T-helper 2 cell treated with Interferon-gamma antibody and Interleukin-4, amounts not matched to agents 100 ng/mL and 5 ng/mL, for 36 hours (primary cell): ENCODE measurements around the gene AGBL5. TPM values are rescaled to one million over a fixed set of nuclear protein-coding genes. Genes with fewer than 3 reads are reported as not detected.

Source experiments
- intact Hi-C: fragments of 100-400 bp; cut with micrococcal nuclease; formaldehyde crosslinking; loops from one replicate; pipeline ENCODE4 v1.15.1; 2023
- total RNA-seq: library from RNA; stranded (reverse); gene quantifications from 2 replicates; pipeline ENCODE4 v1.2.3, GENCODE V29; 2022

AGBL5 gene
- total RNA-seq, 1 donor from 2014 or later: 13.6 TPM

DNA sequence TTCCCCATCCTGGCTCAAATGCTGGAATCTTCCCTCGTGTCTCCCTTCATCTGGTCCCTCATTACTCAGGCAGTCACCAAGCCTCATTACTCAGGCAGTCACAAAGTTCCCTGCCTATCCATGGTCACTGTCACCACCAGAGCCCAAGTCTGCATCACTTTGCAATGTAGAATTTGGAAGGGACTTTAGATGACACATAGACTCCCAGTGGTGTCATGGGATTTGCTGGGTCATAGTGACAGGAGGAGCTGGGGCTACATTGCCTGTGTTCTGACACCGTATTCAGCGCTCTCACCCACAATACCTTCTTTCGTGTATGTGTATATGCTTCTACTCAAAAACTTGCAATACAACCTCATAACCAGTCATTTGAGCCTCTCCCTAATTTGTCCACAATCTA is 24.9 kb downstream of the AGBL5 start:
- intact Hi-C loops: no loop called here

DNA sequence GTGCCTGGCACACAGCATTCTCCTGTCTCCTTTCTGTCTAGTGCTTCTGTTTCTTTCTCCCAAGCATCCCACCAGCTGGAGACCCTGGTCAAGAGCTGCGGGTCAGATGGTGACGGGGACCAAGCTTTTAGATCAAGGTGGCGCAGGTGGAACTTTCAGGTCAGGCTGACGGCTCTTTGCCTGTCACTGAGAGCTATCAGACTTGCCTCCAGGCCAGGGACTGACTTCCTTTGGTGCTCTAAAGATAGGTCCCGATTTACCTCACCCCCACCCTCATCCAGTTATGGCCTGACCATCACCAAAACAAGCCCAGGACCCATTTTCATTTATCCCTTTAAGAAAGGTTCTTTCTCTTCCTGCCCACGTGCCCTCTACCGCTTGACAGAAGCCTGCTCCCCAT is 25.8 kb downstream of the AGBL5 start:
- intact Hi-C loops: no loop called here

DNA sequence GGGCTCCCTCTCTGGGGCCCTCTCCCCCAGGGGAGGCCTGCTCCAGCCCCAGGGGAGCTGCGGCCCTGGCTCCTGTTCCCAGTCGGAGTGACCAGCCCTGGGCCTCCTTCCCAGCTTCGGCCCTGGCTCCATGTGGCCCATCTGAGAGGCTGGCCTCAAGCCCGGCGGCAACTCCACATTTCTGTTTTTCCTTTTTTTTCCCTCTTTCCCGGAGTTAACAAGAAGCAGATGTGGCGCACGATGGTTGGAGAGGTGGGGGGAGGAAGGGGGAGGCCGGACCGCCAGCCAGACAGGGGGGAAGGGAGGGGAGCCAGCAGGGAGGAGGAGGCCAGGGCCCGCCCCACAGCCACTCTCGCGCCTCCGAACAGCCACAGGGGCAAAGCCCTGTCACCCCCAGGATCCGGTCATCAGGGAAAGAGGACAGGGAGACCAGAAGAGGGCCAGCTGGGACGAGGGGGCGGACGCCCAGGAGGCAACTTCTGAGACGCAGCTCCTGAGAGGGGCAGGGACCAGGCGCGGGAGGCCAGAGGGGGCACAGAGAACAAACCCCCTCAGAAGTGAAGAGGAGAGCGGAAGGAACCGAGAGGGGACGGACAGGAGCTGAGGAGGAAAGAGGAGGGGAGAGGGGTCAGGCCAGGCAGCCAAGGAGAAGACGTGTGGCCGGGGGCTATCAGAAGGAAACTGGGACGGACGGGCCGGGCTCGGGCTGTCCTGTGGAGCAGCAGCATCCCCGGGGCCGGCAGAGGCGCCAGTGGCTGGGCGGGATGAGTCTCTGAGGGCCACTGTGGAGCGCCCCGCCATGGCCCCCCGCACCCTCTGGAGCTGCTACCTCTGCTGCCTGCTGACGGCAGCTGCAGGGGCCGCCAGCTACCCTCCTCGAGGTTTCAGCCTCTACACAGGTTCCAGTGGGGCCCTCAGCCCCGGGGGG is 27.1 kb downstream of the AGBL5 start, which contains the start of gene EMILIN1:
Gene EMILIN1 (plus strand): TSS at position 349 of the 928 bp plus-strand sequence. CDS start 451 bp downstream, at position 800.
- intact Hi-C loops: no loop called here

DNA sequence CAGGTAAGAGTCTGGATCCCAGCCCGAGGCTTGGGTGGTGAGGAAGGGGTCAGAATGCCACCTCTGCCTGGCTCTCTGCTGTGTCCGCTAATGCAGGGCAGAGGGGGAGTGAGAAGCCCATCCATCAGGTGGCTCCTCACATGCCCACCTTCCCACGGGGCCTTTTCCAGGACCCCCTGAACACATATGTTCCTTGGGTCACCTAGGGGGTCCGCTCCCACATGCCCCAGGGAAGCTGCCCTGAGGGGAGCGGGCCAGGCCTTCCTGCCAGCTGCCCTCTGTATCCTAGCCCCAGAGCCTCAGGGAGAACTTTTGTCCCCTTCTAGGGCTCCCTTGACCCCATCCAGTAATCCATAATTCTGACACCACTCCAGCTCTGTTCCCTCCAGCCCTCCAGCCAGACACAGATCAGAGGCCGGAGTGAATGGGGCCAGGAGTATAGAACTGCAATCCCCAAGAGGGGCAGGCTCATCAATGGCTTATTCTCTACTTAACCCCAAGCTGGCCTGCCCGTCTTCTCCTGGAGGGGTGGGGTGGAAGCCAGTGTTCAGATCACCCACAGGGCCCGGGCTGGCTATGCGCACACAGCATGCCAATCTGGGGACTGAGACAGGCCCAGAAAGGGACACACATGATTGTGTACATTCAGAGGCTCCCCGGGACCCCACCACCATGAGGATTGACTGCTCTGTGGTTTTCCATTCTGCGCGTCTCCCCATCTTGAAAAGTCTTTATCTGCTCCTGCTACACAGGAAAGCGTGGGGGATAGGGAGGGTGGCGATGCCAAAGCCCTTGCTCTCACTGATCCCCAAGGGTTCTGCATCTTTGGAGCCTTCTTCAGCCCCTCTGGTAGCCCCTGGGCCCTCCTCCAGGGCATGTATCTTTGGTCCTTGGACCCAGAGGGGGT is 28.0 kb downstream of the AGBL5 start:
- intact Hi-C loops: loop anchor here (2.0 kb wide), 1 partner anchor 55 kb away; the partner anchor contains the start of gene PREB

DNA sequence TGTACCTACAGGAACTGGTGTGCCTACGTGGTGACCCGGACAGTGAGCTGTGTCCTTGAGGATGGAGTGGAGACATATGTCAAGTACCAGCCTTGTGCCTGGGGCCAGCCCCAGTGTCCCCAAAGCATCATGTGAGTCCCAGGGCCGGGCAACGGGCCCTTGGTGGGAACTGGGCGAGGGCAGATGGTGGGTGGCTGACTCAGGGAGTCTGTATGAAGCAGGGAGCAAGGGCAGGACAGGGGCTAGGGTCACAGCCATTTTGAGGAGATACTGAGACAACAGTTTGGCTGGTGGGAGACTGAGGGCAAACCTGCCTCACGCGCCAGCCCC is 28.6 kb downstream of the AGBL5 start:
- intact Hi-C loops: loop anchor here (2.0 kb wide), 1 partner anchor 55 kb away; the partner anchor contains the start of gene PREB

DNA sequence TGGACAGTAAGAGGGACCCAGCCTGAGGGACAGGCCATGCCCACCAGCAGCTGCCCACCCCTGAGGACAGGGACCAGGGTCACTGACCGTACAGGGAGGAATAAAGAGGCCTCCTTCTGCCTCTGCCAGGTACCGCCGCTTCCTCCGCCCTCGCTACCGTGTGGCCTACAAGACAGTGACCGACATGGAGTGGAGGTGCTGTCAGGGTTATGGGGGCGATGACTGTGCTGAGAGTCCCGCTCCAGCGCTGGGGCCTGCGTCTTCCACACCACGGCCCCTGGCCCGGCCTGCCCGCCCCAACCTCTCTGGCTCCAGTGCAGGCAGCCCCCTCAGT is 29.1 kb downstream of the AGBL5 start:
- intact Hi-C loops: loop anchor here (2.0 kb wide), 1 partner anchor 54 kb away; the partner anchor contains the start of gene PREB

DNA sequence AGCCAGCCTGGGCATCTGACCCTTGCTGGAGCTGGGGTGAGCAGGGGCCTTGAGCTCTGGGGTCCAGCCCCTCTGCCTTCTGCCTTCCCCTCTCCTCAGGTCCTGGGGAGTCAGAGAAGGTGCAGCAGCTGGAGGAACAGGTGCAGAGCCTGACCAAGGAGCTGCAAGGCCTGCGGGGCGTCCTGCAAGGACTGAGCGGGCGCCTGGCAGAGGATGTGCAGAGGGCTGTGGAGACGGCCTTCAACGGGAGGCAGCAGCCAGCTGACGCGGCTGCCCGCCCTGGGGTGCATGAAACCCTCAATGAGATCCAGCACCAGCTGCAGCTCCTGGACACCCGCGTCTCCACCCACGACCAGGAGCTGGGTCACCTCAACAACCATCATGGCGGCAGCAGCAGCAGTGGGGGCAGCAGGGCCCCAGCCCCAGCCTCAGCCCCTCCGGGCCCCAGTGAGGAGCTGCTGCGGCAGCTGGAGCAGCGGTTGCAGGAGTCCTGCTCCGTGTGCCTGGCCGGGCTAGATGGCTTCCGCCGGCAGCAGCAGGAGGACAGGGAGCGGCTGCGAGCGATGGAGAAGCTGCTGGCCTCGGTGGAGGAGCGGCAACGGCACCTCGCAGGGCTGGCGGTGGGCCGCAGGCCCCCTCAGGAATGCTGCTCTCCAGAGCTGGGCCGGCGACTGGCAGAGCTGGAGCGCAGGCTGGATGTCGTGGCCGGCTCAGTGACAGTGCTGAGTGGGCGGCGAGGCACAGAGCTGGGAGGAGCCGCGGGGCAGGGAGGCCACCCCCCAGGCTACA is 30.7 kb downstream of the AGBL5 start:
- intact Hi-C loops: loop anchor here (1.0 to 2.0 kb wide), 4 partner anchors 11 to 53 kb away; partner anchors contain the start of genes AGBL5, OST4, PREB and TMEM214

DNA sequence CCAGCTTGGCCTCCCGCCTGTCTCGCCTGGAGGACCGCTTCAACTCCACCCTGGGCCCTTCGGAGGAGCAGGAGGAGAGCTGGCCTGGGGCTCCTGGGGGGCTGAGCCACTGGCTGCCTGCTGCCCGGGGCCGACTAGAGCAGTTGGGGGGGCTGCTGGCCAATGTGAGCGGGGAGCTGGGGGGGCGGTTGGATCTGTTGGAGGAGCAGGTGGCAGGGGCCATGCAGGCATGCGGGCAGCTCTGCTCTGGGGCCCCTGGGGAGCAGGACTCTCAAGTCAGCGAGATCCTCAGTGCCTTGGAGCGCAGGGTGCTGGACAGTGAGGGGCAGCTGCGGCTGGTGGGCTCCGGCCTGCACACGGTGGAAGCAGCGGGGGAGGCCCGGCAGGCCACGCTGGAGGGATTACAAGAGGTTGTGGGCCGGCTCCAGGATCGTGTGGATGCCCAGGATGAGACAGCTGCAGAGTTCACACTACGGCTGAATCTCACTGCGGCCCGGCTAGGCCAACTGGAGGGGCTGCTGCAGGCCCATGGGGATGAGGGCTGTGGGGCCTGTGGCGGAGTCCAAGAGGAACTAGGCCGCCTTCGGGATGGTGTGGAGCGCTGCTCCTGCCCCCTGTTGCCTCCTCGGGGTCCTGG is 31.4 kb downstream of the AGBL5 start:
- intact Hi-C loops: no loop called here

DNA sequence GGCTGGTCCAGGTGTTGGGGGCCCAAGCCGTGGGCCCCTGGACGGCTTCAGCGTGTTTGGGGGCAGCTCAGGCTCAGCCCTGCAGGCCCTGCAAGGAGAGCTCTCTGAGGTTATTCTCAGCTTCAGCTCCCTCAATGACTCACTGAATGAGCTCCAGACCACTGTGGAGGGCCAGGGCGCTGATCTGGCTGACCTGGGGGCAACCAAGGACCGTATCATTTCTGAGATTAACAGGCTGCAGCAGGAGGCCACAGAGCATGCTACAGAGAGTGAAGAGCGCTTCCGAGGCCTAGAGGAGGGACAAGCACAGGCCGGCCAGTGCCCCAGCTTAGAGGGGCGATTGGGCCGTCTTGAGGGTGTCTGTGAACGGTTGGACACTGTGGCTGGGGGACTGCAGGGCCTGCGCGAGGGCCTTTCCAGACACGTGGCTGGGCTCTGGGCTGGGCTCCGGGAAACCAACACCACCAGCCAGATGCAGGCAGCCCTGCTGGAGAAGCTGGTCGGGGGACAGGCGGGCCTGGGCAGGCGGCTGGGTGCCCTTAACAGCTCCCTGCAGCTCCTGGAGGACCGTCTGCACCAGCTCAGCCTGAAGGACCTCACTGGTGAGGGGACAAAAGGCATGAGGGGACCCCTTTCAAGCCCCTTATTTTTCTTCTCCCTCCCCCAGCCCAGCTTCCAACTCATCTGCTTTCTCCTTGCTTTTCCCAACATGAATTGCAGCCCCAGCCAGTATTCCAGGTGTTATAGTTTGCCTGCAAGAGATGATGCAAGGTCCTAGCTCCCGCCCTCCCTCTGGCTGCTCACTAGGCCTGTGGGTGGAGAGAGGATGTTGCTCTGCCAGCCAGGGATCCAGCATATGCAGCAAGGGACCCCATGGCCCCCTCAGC is 32.2 kb downstream of the AGBL5 start:
- intact Hi-C loops: no loop called here

DNA sequence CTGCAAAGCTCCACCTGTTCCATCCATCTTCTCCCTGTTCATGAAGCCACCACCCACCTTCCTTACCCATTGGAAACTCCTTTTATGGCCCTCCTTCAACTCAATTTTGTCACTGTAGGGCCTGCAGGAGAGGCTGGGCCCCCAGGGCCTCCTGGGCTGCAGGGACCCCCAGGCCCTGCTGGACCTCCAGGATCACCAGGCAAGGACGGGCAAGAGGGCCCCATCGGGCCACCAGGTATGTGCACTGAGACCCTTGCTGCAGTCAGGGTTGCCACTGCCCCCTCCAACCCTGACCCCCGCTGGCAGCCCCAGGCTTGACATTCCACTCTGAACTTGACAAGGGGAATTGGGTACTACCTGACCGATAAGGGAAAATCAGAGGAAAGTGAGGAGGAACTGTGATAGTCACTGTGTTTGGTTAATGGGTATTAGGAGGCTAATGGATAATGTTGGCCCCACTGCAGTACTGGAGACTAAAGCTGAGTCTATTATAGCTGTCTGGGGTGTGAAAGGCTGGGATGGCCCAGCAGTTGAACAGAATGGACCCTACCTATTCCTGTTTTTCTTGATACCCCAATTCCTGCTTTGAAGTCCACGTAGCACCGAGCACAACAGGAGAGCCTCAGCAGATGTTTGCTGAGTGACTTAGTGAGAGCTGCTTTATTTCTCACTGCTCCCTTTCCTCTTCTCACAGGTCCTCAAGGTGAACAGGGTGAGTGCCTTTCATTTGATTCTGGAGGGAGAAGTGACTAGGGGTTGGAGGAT is 33.0 kb downstream of the AGBL5 start:
- intact Hi-C loops: loop anchor here (1.0 kb wide), 1 partner anchor 123 kb away; no protein-coding TSS in a partner anchor

DNA sequence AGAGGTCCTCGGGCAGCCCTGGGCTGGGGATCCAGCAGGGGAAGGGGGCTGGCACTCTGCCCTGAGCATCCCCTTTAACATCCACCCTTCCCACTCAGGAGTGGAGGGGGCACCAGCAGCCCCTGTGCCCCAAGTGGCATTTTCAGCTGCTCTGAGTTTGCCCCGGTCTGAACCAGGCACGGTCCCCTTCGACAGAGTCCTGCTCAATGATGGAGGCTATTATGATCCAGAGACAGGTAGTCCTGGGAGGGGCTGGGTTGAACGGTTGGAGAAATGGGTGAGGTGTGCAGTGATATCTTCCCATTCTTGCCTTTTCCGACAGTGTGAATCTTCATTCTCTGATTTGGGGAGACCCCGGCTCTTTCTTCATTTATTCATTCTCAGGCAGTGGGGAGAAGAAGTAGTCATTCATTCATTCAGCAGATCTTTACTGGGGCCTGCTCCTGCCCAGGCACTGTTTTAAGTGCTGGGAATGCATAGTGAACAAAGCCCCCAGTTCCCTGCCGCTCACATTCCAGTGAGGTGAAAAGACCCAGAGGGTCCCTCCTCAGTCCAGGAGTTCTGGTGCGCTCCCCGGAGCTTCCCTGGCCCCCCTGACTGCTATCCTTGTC is 33.7 kb downstream of the AGBL5 start:
- intact Hi-C loops: loop anchor here (1.0 kb wide), 1 partner anchor 124 kb away; no protein-coding TSS in a partner anchor

DNA sequence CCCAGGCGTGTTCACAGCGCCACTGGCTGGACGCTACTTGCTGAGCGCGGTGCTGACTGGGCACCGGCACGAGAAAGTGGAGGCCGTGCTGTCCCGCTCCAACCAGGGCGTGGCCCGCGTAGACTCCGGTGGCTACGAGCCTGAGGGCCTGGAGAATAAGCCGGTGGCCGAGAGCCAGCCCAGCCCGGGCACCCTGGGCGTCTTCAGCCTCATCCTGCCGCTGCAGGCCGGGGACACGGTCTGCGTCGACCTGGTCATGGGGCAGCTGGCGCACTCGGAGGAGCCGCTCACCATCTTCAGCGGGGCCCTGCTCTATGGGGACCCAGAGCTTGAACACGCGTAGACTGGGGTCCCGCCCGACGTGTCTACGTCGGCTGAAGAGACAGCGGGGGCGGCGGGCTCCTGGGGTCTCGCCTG is 34.2 kb downstream of the AGBL5 start:
- intact Hi-C loops: loop anchor here (1.0 to 2.0 kb wide), 5 partner anchors 14 to 285 kb away; partner anchors contain the start of genes AGBL5, ATRAID, EIF2B4 and OST4

DNA sequence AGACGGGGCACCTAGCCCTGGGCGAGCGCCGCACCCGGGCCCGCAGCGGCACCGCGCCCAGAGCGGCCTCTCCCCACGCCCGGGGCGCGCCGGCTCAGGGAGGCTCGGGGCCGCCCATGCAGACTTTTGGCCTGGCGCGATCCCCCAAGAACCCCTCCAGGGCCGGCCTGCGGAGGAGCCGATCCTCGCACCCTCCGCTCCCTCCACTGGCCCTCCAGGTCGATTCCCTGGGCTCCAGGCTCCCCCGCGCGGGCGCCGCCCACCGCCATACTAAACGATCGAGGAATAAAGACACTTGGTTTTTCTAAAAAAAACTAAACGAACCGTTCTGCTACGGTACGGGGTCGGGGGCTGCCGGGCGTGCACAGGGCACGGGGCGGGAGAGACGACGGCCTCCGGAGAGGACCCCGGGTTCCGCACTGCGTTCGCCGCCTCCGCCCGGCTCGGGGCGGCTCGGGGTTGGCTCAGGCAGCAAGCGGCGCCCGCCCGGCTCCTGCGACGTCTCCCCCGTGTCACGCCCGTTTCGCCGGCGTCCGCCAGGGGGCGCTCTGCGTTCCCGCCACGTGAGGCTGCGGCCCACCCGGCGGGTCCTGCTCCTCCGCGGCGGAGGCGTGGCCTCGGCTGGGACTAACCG is 34.7 kb downstream of the AGBL5 start:
- intact Hi-C loops: loop anchor here (1.0 to 2.0 kb wide), 4 partner anchors 15 to 284 kb away; partner anchors contain the start of genes AGBL5, ATRAID, EIF2B4 and OST4

DNA sequence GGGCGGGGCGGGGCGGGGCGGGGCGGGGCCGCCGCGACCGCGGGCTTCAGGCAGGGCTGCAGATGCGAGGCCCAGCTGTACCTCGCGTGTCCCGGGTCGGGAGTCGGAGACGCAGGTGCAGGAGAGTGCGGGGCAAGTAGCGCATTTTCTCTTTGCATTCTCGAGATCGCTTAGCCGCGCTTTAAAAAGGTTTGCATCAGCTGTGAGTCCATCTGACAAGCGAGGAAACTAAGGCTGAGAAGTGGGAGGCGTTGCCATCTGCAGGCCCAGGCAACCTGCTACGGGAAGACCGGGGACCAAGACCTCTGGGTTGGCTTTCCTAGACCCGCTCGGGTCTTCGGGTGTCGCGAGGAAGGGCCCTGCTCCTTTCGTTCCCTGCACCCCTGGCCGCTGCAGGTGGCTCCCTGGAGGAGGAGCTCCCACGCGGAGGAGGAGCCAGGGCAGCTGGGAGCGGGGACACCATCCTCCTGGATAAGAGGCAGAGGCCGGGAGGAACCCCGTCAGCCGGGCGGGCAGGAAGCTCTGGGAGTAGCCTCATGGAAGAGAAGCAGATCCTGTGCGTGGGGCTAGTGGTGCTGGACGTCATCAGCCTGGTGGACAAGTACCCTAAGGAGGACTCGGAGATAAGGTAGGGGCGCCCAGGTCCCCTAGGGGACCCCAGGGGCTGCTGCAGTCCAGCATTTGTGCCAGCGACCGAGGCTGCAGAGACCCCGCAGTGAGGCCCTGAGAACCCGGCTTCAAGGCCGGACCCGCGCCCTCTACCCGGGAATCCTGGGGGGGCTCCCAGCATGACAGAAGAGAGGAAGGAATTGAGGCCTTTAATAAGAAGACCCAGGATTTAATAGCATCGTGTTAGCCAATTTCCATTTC is 35.5 kb downstream of the AGBL5 start, which contains the start of gene KHK:
Gene KHK (plus strand): TSS at position 49 of the 870 bp plus-strand sequence. CDS start 488 bp downstream, at position 537.
- intact Hi-C loops: loop anchor here (1.0 to 2.0 kb wide), 4 partner anchors 16 to 283 kb away; partner anchors contain the start of genes AGBL5, ATRAID, EIF2B4 and OST4

DNA sequence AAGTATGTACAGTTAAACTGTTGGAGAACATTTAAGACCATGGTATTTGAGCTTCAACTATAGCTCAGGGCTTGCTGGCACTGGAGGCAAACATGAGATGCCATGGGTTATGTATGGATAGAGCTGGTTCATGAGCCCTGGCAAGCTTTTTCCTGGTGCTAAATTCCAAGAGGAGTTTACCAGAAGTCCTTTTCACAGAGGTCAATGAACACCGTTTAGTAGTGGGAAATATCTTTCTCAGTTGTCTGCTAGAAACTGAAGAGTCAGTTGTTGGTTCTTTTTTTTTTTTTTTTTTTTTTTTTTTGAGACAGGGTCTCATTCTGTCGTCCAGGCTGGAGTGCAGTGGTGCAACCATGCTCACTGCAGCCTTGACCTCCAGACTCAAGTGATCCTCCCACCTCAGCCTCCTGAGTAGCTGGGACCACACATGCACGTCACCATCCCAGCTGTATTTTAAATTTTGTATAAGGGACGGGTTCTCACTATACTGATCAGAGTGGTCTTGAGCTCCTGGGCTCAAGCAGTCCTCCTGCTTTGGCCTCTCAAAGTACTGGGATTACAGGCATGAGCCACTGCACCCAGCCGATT is 36.4 kb downstream of the AGBL5 start:
- intact Hi-C loops: loop anchor here (2.0 kb wide), 1 partner anchor 125 kb away; the partner anchor contains the start of genes ATRAID and SLC5A6

DNA sequence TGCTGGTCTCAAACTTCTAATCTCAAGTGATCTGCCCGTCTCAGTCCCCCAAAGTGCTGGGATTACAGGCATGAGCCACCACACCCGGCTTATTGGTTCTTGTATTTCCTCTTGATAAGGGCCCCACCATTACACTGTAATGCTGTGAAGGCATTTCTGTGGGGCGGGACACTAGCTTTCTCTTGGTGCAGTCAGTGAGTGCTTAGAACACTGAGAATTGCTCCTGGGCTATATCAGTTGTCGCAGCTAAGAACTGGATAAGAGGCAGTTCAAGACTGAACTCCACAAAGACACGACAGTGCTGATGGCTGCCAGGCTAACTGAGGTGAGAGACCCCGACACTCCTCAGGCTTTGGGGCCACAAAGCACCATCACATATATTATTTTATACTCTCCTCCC is 37.2 kb downstream of the AGBL5 start:
- intact Hi-C loops: no loop called here
